ENCODE data around the gene NOG.

Gene NOG

DNA sequence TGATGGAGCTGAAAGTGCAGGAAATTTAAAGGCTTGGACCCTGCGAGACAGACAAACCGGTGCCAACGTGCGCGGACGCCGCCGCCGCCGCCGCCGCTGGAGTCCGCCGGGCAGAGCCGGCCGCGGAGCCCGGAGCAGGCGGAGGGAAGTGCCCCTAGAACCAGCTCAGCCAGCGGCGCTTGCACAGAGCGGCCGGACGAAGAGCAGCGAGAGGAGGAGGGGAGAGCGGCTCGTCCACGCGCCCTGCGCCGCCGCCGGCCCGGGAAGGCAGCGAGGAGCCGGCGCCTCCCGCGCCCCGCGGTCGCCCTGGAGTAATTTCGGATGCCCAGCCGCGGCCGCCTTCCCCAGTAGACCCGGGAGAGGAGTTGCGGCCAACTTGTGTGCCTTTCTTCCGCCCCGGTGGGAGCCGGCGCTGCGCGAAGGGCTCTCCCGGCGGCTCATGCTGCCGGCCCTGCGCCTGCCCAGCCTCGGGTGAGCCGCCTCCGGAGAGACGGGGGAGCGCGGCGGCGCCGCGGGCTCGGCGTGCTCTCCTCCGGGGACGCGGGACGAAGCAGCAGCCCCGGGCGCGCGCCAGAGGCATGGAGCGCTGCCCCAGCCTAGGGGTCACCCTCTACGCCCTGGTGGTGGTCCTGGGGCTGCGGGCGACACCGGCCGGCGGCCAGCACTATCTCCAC, at the start of gene NOG:
TSS of gene NOG (plus strand) at position 54 of the 674 bp plus-strand sequence. CDS start at position 579, 525 bp downstream.
- DNase-seq (ENCODE audit: low spot score) = peak; percentile 72

DNA sequence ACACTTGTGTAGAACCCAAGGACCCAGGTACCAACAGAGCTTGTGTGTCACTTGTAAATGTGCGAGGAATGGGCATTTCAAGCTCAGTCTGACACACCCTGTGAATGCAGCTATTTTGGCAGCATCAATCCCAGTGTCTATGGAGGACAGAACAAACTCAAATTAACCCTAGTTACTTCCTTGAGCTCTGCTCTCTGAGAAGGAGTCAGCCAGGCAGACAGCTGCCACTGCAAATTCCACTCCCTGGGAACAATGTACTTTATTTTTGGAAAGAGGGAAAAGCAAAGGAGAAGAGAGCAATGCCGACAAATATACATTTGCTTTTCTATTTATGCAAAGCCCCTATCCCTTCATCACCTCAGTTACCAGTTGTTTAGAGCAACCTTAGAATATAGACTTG, 48.4 kb upstream of the NOG start:
- DNase-seq (ENCODE audit: low spot score) = no peak

DNA sequence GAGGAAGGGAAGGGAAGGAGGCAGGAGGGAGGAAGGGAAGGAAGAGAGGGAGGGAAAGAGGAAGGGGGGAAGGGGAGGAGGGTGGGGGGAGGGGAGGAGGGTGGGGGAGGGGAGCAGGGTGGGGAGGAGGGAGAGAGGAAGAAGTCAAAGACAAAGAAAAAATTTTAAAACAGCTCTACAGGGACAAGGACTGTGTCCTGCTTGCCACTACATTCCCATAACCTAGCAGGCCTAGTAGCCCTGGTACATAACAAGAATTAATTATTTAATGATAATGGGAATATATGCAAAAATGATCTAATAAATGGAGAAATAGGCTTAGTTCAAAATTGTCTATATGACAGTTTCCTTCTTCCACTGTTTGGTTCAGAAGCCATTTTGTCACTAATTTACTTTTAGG, 47.6 kb upstream of the NOG start:
- no peak for DNase-seq (ENCODE audit: low spot score)

DNA sequence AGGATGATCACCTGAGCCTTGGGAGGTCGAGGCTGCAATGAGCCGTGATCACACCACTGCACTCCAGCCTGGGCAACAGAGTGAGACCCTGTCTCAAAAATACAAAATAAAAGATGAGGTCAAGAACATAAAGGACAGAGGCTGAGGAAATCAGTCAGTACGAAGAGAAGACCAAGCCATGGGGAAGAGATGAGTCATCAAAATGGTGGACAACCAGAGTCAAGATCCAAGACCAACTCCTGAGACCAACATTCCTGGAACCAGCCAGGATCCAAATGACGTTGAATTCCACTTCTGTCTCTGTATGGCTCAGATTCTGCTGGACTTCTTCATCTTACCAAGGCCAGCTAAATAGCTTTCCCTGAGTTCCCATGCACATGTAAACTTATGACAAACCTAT, 44.8 kb upstream of the NOG start:
- no peak for DNase-seq (ENCODE audit: low spot score)

DNA sequence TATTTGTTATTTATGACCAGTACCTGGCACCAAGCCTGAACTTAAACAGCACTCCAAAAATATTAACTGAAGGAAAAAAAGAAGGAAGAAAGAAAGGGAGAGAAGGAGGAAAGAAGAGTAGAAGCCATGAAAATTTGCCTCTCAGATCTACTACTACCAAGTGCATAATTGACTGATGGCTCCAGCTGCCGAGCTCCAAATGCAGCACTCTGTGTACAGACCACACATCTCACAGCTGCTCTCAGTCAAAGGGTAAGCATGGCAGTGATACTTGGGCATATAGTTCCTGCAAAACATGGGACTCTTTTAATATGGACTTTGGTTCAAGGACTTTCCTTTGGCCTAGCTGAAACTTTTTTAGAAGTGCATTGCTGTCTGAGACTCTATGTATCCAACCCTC, 44.0 kb upstream of the NOG start:
- no peak for DNase-seq (ENCODE audit: low spot score)

DNA sequence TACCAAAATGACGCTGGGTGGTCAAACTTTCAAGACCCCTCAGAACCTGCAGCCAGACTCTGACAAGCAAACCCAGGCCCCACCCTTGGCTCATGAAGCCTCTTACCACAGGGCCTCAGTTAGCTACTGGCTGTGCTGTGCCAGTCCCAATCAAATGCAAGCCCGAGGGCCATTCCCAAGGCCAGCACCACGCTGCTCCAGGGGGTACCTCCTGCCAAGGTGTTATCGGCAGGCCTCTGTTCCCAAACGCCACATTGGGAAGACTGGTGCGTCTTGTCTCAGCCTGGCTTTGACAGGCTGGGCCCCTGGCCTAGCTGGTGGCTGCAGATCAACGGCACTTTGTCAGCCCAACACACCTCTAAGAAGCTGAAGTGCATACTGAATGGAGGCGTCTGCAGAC, 35.8 kb upstream of the NOG start:
- no peak for DNase-seq (ENCODE audit: low spot score)

DNA sequence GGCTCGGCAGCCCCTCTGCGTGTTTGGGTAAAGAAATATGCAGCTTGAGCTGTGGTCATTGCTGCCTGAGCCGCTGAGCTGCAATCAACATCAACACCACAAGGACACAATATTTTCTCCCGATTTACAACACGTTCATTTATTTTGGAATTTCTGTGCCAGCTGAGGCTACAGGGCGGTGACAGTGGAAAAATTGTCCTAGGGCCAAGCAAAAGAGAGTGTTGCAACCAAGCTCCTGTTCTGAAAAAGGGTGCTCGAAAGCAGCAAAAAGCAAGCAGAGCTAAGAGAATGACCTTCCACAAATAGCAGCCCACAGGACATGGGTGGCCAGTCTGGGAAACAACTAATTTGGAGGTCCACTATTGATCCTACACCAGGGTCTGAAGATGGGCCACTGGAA, 35.4 kb upstream of the NOG start:
- DNase-seq (ENCODE audit: low spot score) = no peak

DNA sequence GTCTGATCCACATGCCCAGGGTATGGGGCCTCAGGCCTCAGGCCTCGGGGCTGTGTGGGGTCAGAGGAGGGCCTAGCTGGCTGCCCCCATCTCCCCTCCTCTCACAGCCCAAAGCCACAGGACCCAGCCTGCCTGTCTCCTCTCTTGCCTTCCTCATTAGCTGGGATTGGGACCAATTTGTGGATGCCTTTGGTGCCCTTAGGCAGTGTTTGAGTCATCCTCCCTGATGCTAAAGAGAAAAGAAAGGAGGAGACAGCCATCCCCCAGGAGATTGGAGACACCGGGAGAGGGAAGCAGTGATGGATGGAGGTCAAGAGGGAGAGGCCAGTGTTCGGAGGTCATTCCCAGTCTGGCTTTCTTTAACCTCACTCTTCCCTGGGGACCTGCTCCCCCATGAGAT, 23.3 kb upstream of the NOG start:
- no peak for DNase-seq (ENCODE audit: low spot score)

DNA sequence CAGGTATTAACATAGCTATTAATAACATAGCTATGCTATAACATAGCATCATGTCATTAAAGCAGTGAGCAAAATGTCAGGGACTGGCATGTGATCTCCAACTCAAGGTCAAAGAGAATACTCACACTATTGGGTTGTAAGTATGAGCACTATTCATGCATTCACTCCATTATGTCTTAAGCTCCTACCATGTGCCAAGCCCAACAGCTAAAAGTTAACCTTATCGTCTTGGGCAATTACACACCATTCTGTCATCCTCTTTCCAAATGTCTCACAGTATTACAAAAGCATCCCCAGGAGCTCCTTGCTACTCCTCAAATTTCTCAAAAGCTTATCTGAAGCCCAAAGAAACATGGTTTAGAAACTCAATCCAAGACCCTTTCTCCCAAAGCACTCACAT, 22.0 kb upstream of the NOG start:
- DNase-seq (ENCODE audit: low spot score) = no peak

DNA sequence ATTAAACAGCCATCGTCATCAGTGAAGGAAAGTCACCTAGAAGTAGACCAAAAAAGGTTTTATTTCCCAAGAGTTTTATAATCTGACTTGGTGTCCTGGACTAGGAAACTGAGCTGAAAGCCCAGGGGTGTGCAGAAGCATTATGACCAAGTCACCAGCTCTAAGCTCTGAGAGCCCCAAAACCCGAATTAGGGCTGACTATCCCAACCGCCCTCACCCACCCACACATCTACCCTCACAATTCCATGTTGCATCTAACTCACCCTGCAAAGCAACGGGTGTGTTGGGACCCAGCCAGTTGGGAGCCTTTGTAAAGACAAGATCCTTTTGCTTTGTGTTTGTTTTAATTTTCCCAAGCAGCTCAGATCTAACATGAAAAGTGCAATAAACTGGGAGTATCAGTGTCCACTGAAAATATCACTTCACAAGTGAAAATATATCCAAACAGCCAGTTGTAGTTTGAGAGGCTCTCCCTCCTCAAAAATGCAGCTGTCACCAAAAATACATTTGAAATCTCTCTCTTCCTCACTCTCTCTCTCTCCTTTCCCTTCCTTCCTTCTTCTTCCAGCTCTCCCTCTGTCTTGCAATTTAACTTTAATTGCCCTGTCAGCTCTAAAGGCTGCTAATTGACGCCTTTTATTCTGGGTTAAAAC, 16.2 kb upstream of the NOG start:
- DNase-seq (ENCODE audit: low spot score) = no peak

DNA sequence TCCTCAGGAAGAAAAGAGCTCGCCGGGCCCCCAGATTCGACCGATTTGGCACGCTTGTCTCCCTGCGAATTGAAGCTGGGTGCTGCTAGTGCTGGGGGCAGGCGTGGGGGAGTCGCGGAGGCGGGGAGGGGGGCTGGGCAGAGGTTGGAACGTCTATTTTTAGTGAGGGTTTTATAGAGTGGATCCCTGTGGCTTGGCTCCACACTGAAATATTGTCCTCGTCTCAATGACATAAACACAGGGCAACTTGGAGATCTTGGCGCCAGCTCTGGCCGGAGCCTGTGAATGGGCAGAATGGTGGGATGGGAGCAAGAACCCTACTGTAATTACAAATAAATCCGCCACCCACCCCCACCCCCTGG, 15.7 kb upstream of the NOG start:
- no peak for DNase-seq (ENCODE audit: low spot score)

DNA sequence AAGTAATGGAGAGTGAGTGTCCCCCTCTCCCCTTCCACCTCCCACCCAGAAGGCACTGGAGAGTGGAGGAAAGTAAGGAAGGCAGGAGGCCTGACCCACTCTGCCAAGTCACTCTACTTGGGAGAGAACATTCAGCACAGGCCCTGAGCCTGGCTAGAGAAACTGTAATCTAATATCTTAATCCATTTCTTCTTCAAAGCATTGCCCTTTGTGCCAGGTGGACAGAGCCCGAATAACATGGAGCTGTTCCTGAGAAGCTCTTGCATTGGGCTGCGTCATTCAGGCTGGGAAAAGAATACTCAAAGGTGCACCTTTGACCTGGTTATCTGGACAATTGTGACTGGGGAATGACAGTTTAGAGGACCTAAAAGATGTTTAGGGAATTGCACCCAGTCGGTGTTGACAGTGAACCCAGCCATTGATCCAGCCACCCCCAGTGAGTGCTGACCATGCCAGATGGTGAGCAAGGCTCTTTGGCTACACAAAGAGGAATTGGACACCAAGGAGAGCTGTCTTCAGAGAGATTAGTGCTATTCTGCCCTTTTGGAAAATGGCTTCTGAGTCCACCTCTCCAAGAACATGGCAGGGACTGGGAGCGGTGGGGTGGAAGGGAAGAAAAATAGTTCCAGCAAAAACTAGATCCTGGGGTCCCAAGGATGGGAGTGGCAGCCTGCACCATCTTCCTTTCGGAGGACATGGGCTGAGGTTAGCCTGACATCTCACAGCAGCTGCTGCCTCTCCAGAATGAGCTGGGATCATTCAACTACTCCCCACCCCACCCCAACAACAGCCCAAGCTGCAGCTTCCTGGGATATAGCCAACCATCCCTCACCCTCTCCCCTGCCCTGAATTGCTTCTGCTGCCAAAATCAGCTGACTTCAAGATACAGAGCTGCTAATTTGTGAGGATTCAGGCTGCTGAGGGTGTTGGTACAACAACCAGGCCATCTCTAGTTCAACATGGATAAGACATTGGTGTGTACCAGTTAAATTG, 11.6 kb upstream of the NOG start:
- DNase-seq (ENCODE audit: low spot score) = no peak

DNA sequence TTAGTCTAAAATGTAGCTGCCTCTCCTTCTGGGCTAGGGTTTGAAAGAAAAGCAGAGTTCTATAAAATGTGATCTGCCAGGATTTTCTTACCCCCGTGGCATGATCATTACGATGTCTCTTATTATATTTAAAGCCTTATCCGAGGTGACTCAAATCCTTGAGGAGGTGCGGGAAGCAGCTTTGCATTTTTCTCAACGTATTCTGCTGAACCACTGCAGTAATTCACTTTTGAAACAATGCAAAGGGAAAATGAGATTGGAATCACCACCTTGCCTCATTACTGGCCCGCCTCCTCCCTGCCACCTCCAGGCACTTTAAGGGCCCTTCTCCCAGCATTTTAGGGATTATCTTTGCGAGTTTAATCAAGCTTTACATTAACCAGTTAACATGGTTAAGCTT, 9.7 kb upstream of the NOG start:
- DNase-seq (ENCODE audit: low spot score) = no peak

DNA sequence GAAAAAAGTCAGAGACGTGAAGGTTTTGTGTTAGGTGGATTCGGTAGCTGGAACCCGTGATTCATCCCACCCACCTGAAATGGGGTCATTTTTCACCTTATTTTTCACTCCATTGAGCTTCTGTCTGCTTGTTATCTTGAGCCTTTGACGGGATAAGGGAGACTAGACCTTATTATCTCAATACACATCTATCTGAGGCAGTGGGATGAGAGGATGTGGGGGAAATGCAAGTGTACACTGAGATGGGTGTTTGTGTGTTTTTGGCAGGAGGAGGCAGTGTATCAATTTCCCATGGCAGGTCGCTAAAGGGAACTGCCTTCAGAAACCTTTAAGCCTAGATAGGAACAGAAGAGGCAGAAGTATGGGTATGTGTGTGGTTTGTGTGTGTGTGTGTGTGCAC, 6.2 kb upstream of the NOG start:
- DNase-seq (ENCODE audit: low spot score) = no peak

DNA sequence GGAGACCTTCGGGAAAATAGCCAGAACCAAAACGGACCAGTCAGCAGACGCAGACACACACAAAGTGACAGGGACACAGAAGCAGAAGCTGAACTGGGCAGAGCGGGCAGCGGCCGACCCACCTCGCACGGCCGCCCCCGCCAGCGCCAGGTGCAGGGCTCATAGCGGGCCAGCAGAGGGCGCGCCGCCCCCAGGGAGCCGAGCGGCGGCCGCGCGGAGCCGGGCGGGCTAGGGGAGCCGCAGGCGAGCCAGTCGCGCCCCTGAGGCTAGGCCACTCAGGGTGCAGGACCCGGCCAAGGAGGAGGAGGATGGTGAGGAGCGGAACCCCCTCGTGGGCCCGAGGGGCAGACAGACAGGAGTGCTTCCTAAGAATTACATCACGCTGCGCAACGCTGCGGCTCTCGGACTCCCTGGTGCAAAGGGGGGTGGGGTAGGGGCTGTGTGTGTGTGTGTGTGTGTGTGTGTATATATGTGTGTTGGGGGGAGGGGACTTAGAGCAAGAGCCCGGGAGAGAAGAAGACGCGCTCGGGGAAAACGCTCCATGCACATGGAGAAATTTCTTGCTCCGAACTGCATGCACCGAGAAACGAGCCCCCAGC, 913 bp upstream of the NOG start:
- DNase-seq (ENCODE audit: low spot score) = peak; percentile 80

DNA sequence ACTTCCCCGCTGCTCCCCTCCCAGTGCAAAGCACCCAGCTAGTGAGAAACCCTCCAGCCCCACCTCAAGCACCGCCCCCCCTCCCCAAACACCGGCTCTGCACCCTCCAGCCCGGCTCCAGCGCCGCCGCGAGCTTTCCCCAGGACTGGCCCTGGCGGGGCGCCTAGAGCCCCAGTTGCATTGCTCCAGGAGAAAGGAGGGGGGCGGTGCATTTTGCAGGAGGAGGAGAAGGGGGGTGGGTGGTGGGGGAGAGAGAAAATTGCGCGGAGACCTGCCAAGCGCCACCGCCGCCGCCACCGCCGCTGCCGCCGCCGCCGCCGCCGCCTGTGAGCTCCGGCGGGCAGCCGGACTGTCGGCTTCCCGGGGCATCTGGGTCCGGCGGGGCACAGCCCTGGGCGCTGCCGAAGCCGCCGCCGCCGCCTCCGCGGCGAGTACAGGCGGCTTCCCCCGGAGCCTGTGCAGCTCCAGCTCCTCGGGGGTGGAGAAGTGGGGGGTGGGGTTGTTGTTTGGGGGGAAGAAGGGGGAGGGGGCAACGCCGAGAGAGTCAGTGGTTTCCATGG, 333 bp upstream of the NOG start:
- DNase-seq (ENCODE audit: low spot score) = peak; percentile 62

DNA sequence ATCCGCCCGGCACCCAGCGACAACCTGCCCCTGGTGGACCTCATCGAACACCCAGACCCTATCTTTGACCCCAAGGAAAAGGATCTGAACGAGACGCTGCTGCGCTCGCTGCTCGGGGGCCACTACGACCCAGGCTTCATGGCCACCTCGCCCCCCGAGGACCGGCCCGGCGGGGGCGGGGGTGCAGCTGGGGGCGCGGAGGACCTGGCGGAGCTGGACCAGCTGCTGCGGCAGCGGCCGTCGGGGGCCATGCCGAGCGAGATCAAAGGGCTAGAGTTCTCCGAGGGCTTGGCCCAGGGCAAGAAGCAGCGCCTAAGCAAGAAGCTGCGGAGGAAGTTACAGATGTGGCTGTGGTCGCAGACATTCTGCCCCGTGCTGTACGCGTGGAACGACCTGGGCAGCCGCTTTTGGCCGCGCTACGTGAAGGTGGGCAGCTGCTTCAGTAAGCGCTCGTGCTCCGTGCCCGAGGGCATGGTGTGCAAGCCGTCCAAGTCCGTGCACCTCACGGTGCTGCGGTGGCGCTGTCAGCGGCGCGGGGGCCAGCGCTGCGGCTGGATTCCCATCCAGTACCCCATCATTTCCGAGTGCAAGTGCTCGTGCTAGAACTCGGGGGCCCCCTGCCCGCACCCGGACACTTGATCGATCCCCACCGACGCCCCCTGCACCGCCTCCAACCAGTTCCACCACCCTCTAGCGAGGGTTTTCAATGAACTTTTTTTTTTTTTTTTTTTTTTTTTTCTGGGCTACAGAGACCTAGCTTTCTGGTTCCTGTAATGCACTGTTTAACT, 1.0 kb downstream of the NOG start:
- no peak for DNase-seq (ENCODE audit: low spot score)

DNA sequence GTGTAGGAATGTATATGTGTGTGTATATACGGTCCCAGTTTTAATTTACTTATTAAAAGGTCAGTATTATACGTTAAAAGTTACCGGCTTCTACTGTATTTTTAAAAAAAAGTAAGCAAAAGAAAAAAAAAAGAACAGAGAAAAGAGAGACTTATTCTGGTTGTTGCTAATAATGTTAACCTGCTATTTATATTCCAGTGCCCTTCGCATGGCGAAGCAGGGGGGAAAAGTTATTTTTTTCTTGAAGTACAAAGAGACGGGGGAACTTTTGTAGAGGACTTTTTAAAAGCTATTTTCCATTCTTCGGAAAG, 1.6 kb downstream of the NOG start:
- DNase-seq (ENCODE audit: low spot score) = no peak

DNA sequence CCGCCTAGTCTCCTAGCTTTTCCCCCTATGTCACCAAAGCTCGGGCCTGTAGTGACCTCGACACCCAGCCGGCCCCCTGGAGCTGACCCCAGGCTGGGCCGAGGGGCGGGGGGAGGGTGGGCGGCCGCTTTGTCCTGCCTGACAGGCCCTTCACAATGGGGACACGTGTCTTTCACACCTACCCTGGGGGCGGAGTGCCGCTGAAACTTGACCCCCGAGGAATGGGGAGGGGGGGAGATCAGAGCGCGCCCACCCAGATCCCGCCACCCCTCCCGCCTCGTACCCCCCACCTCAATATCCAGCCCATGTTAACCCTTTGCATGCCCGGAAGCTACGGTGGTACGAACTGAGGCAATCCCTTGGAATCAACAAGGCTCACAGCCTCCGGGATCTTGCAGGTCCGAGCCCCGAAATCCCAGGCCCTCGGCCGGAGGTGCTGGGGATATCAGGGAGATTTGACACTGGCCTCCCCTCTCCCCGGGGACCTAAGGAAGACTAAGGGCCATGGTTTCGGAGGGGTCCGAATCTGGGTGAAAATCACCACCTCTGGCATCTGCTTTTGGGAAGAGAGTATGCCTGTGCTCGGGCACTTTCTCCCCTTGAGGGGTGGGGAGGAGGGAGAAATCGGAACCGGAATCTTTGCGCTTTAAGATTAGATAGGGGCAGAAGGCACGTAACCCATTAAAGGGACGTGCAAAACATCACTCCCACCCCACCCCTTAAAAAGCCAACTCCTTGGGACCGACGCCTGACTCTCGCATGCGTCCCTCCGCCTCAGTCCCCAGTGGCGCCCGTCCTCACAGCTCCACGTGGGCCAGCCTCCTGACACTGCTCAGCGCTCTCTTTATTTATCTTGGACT, 2.6 kb downstream of the NOG start:
- DNase-seq (ENCODE audit: low spot score) = peak; percentile 8

DNA sequence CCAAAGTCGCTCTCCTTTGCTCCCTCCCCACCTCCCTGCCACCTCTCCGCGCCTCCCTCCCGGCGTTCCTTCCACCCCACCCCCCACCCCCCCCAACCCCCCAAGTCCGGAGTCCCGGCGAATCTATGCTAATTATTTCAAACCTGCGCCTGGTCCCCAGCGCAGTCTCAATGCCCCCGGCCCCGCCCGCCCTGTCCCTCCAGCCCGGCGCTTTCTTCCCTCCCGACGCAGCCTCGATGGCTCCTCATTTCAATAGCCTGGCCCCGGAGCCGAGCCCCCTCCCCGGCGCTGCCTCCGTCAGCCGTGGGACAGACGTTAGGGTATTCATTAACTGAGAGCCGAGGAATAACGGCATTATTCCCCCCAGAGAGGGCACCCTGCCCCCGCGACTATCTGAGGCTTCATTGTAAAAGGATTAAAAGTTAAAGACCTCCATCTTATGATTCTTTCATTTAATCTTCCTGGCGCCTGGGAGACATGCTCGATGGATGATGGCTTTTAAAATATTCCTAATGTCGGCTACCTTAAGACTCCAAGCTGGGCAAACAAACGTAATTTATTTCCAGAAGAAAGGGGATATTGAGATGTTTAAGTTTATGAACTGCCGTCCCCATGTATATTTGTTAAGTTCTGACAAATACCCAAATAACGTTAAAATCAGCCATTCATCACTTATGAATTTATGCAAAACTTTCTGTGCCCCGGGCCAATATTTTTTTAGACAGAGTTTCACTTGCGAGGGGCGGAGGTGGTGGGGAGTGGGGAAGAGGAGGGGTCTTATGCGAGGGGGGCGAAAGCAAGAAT, 3.4 kb downstream of the NOG start:
- no peak for DNase-seq (ENCODE audit: low spot score)

Data from AG08395 (cell line).